ENCODE data around the gene STRADA.

Gene STRADA

DNA sequence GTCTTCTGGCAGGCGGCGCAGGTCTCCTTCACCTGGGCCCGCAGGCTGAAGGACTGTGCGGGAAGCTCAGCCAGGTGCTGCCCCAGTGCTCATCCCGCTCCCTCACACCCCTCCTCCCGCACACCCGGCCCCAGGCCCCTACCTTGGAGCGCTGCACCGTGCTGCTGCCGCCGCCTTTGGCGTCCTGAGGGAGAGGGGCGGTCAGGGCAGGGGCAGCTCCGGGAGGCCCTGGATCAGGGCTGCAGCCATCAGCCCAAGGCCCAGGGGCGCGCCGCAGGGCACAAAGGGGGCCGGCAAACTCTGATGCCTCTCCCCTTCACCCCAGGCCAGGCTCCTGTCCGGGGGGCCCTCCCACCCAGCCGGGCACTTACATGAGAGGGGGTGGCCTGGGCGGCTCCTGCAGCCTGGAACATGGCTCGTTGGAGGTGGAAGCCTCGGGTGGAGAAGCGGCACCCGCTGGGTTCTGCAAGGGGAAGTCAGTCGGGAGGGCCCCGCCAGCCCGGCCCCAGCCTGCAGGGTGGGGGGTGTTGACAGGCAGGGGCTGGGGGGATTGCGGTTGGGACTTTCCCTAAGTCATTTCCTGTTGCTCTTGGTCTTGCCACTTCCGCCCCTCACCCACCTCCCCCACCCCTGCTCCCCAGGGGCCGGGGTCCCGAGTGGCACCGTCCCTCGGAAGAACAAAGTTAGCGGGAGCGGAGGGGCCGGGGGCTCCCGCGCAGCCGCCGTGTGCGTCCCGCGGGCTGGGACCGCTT lies 42.5 kb downstream of the STRADA start:
- peak overlapping the region; percentile 27 for H3K4me3 ChIP-seq (ENCODE audit: control insufficient read depth, low read depth, low read length)
- no peak for DNase-seq (ENCODE audit: low read depth)

DNA sequence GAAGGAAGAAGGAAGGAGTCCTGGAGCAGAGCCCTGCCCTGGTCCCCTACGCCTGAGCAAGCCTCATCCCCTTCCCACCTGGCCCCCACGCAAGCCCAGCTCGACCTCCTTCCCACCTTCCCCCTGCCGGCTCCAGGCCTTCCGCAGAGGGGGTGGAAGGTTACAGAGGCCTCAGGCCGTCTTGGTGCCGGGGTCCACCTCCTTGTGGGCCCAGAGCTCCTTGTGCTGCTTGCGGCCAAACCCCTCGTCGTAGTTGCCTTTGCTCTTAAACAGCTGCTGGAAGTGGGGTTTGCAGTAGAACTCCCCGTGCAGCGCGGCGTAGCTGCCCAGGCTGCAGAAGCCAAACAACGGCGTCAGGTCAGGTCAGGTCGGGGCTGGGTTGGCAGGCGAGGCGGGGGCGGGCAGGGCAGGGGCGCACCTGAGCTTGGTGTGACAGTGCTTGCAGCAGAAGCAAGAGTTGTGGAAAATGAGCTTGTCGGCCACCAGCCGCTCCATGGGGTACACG lies 43.2 kb downstream of the STRADA start:
- H3K4me3 ChIP-seq (ENCODE audit: control insufficient read depth, low read depth, low read length) = no peak overlapping the region
- DNase-seq (ENCODE audit: low read depth) = no peak
- TF ChIP-seq, protein P1, sequence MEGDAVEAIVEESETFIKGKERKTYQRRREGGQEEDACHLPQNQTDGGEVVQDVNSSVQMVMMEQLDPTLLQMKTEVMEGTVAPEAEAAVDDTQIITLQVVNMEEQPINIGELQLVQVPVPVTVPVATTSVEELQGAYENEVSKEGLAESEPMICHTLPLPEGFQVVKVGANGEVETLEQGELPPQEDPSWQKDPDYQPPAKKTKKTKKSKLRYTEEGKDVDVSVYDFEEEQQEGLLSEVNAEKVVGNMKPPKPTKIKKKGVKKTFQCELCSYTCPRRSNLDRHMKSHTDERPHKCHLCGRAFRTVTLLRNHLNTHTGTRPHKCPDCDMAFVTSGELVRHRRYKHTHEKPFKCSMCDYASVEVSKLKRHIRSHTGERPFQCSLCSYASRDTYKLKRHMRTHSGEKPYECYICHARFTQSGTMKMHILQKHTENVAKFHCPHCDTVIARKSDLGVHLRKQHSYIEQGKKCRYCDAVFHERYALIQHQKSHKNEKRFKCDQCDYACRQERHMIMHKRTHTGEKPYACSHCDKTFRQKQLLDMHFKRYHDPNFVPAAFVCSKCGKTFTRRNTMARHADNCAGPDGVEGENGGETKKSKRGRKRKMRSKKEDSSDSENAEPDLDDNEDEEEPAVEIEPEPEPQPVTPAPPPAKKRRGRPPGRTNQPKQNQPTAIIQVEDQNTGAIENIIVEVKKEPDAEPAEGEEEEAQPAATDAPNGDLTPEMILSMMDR (conservative IDR thresholded peaks at IDR 0.05; ENCODE audit: control insufficient read depth, insufficient read depth, low read depth, low read length) = no peak

More for the DNA sequence above, 42.5 kb downstream of the STRADA start:
- TF ChIP-seq, protein P1 (conservative IDR thresholded peaks at IDR 0.05; ENCODE audit: control insufficient read depth, insufficient read depth, low read depth, low read length) = no peak

- peak; percentile 32 for DNase-seq (ENCODE audit: low read depth)
These were observed 44.0 kb downstream of the STRADA start for GRCh38 chr17:63697341-63698286.

GRCh38 chr17:63696381-63696961 lies 45.1 kb downstream of the STRADA start:
- TF ChIP-seq, protein P1 (conservative IDR thresholded peaks at IDR 0.05; ENCODE audit: control insufficient read depth, insufficient read depth, low read depth, low read length) = peak; percentile 36
- H3K4me3 ChIP-seq (ENCODE audit: control insufficient read depth, low read depth, low read length) = no peak overlapping the region
- DNase-seq (ENCODE audit: low read depth) = peak; percentile 51

More at GRCh38 chr17:63697341-63698286, 44.0 kb downstream of the STRADA start:
- TF ChIP-seq, protein P1 (conservative IDR thresholded peaks at IDR 0.05; ENCODE audit: control insufficient read depth, insufficient read depth, low read depth, low read length) = peak; percentile 42
- H3K4me3 ChIP-seq (ENCODE audit: control insufficient read depth, low read depth, low read length) = no peak overlapping the region

GRCh38 chr17:63695889-63696288 lies 45.7 kb downstream of the STRADA start:
- TF ChIP-seq, protein P1 (conservative IDR thresholded peaks at IDR 0.05; ENCODE audit: control insufficient read depth, insufficient read depth, low read depth, low read length) = no peak
- no peak for DNase-seq (ENCODE audit: low read depth)
- H3K4me3 ChIP-seq (ENCODE audit: control insufficient read depth, low read depth, low read length) = no peak overlapping the region

Measured in fibroblast of mammary gland (primary cell).